Mucosa of stomach (tissue), 1 donor: ENCODE measurements around the gene ODC1.
"Not testable (repeated sequence)": the region's sequence is repeated elsewhere in the genome, so short reads cannot be mapped to it uniquely, and the experiment has no call there.

Experiments
- H3K27me3 ChIP-seq: one replicate; pipeline ENCODE4 v1.7.0; 2013; ENCODE audit warnings: mild to moderate bottlenecking, low read length; ENCODE audit not compliant: control insufficient read depth, insufficient read depth
- H3K36me3 ChIP-seq: one replicate; pipeline ENCODE4 v1.7.0; 2013; ENCODE audit warnings: low read length; ENCODE audit not compliant: control insufficient read depth, insufficient read depth
- H3K4me1 ChIP-seq: one replicate; pipeline ENCODE4 v1.7.0; 2013; ENCODE audit warnings: mild to moderate bottlenecking, low read length; ENCODE audit not compliant: control insufficient read depth, insufficient read depth
- H3K4me3 ChIP-seq: one replicate; pipeline ENCODE4 v1.7.0; 2013; ENCODE audit warnings: low read length
- H3K9ac ChIP-seq: one replicate; pipeline ENCODE4 v1.7.0; 2013; ENCODE audit warnings: mild to moderate bottlenecking, low read length, moderate library complexity
- H3K9me3 ChIP-seq: one replicate; pipeline ENCODE4 v1.7.0; 2013; ENCODE audit warnings: mild to moderate bottlenecking, low read length, moderate library complexity; ENCODE audit not compliant: control insufficient read depth
- donor health status: Pancreatic carcinoma.

Gene ODC1

GRCh38 chr2:10448576-10449485 lies 704 bp upstream of the ODC1 start:
- Histone ChIP-seq H3K9ac (peak overlapping the region; percentile 86), H3K27me3 (no peaks in the 10 kb centered on the region), H3K4me3 (peak overlapping the region; percentile 71), H3K36me3 (no peaks in the 10 kb centered on the region), H3K9me3 (no peaks in the 10 kb centered on the region), H3K4me1 (peaks cover 46% of the 10 kb centered on the region)

- H3K4me1 ChIP-seq, result peaks cover 31% of the 10 kb centered on the region
- H3K9me3 ChIP-seq, result no peaks in the 10 kb centered on the region
- H3K4me3 ChIP-seq, result peak overlapping the region; percentile 3
- H3K36me3 ChIP-seq, result no peaks in the 10 kb centered on the region
- H3K9ac ChIP-seq, result peak overlapping the region; percentile 42
- H3K27me3 ChIP-seq, result no peaks in the 10 kb centered on the region
Measured at GRCh38 chr2:10447300-10447894, 730 bp downstream of the ODC1 start.

GRCh38 chr2:10446631-10447030 lies 1.5 kb downstream of the ODC1 start:
- H3K4me1 ChIP-seq, result peaks cover 24% of the 10 kb centered on the region
- peaks cover under 1% of the 10 kb centered on the region for H3K36me3 ChIP-seq
- peak overlapping the region; percentile 16 for H3K9ac ChIP-seq
- H3K27me3 ChIP-seq, result no peaks in the 10 kb centered on the region
- H3K4me3 ChIP-seq, result no peak overlapping the region
- no peaks in the 10 kb centered on the region for H3K9me3 ChIP-seq

GRCh38 chr2:10444463-10444862 lies 3.7 kb downstream of the ODC1 start:
- Histone ChIP-seq H3K4me1 (peaks cover 9% of the 10 kb centered on the region), H3K9ac (no peak overlapping the region), H3K4me3 (no peak overlapping the region), H3K36me3 (peaks cover 6% of the 10 kb centered on the region), H3K9me3 (no peaks in the 10 kb centered on the region), H3K27me3 (no peaks in the 10 kb centered on the region)

- H3K4me3 ChIP-seq, H3K9me3 ChIP-seq, H3K27me3 ChIP-seq, H3K4me1 ChIP-seq, H3K36me3 ChIP-seq, H3K9ac ChIP-seq: not testable (repeated sequence)
Measured at GRCh38 chr2:10442469-10443126, 5.5 kb downstream of the ODC1 start.

- H3K9ac ChIP-seq, result no peak overlapping the region
- H3K4me1 ChIP-seq, result no peaks in the 10 kb centered on the region
- no peaks in the 10 kb centered on the region for H3K27me3 ChIP-seq
- no peaks in the 10 kb centered on the region for H3K9me3 ChIP-seq
- H3K36me3 ChIP-seq, result peaks cover 6% of the 10 kb centered on the region
- no peak overlapping the region for H3K4me3 ChIP-seq
Measured at GRCh38 chr2:10441948-10442347, 6.2 kb downstream of the ODC1 start.

DNA sequence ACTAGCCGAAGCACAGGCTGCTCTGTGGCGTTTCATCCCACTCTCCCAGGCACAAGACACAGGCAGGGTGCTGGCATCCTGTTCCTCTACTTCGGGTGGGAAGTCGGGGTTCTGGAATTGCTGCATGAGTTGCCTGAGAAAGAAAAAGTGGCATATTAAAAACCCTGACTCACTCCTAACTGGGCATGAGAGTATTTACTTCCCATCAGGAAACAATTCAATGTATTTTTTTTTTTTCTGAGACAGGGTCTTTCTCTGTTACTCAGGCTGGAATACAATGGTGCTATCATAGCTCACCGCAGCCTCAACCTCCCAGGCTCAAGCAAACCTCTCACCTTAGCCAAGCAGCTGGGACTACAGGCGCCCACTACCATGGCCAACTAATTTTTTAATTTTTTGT lies 7.4 kb downstream of the ODC1 start:
- peaks cover 6% of the 10 kb centered on the region for H3K36me3 ChIP-seq

GRCh38 chr2:10439971-10440370 lies 8.2 kb downstream of the ODC1 start:
- Histone ChIP-seq H3K27me3 (no peaks in the 10 kb centered on the region), H3K4me1 (peaks cover under 1% of the 10 kb centered on the region), H3K9me3 (no peaks in the 10 kb centered on the region), H3K36me3 (peaks cover 6% of the 10 kb centered on the region), H3K4me3 (no peak overlapping the region), H3K9ac (no peak overlapping the region)

More for the DNA sequence above, 7.4 kb downstream of the ODC1 start:
- Histone ChIP-seq H3K9ac (no peak overlapping the region), H3K4me1 (no peaks in the 10 kb centered on the region), H3K4me3 (no peak overlapping the region), H3K27me3 (no peaks in the 10 kb centered on the region), H3K9me3 (no peaks in the 10 kb centered on the region)

DNA sequence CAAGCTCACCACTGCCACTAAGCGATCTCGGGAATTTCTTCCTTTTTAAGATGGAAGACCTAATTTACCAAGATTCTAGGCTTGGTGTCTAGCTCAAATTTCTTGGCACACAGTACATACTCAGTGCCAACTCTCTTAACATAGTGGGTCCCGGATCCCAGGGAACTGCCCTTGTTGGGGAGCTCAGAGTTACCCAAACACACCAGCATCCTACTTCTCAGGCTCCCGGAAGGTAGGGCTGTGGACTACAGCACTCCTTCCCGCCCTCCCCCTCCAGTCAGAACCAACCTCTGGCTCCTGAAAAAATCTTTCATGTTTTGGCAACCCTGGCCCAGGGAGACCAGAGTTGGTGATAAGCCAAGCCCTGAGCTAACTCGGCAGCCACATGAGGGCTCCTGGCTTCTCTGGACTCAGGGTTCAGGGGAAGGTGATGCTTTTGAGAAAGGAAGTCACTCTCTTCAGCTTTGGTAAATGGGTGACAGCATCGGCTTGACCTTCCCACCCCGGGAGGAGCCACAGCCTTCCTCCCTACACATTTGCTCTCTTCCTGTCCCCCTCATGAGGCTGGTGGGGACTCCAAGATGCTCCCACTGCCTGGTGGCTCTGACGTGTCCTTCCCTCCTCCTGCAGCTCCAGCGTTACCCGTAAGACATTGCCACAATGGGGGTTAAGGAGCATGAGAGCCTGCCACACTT lies 8.8 kb downstream of the ODC1 start:
- Histone ChIP-seq H3K27me3 (no peaks in the 10 kb centered on the region), H3K4me3 (no peak overlapping the region), H3K4me1 (peaks cover 5% of the 10 kb centered on the region), H3K9ac (no peak overlapping the region), H3K36me3 (peaks cover 6% of the 10 kb centered on the region), H3K9me3 (no peaks in the 10 kb centered on the region)

DNA sequence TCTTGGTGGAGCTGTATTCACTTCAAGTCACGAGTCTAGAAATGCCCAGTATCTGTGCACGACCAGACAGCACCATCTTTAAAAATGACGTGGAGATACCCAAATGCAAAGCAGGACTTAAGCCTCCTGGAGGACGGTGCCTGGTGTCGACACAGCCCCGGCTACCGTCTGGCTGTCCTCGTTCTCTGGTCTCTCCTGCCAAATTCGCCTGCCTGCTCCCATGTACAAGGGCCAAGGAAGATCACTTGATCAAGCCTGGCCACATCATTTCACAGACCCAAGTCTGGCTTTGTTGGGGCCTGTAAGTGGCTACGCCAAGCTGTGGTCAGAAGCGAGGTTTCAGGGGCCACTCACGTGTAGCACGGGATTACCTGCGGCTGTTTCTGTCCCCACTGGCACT lies 9.4 kb downstream of the ODC1 start:
- Histone ChIP-seq H3K27me3 (no peaks in the 10 kb centered on the region), H3K9ac (no peak overlapping the region), H3K4me3 (no peak overlapping the region), H3K9me3 (no peaks in the 10 kb centered on the region), H3K4me1 (peaks cover 5% of the 10 kb centered on the region), H3K36me3 (peaks cover 6% of the 10 kb centered on the region)

DNA sequence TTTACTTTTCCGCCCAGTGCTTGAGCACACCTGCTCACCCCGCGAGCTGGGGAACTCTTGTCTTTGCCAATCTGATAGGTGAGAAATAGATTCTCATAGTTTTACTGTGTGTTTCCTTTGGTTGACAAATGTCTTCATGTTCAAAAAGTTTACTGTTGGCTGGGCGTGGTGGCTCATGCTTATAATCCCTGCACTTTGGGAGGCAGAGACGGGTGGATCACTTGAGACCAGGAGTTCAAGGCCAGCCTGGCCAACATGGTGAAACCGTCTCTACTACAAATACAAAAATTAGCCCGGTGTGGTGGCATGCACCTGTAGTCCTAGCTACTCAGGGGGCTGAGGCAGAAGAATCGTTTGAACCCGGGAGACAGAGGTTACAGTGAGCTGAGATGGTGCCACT lies 10.3 kb downstream of the ODC1 start:
- no peak overlapping the region for H3K4me3 ChIP-seq
- peaks cover 5% of the 10 kb centered on the region for H3K4me1 ChIP-seq
- peaks cover 6% of the 10 kb centered on the region for H3K36me3 ChIP-seq
- no peaks in the 10 kb centered on the region for H3K9me3 ChIP-seq
- no peaks in the 10 kb centered on the region for H3K27me3 ChIP-seq
- H3K9ac ChIP-seq, result no peak overlapping the region
